AG10803 (cell line): Measurements from ENCODE around the gene CNNM2.

Source experiments
- DNase-seq: peaks from one replicate; pipeline ENCODE4 v3.0.0; 2010; ENCODE audit warnings: low read depth
- H3K4me3 ChIP-seq: 2 replicates; pipeline ENCODE4 v1.5.1; 2011; ENCODE audit warnings: mild to moderate bottlenecking, low read length, control low read depth
- TF ChIP-seq, protein P1 (sequence below): conservative IDR thresholded peaks from 2 replicates; pipeline ENCODE4 v1.5.1; 2011; ENCODE audit warnings: mild to moderate bottlenecking, low read length, control low read depth, inconsistent platforms

Gene CNNM2

GRCh38 chr10:103045961-103046360 lies 127.9 kb downstream of the CNNM2 start:
- no peak for DNase-seq
- H3K4me3 ChIP-seq, result no peak overlapping the region
- TF ChIP-seq, protein P1, sequence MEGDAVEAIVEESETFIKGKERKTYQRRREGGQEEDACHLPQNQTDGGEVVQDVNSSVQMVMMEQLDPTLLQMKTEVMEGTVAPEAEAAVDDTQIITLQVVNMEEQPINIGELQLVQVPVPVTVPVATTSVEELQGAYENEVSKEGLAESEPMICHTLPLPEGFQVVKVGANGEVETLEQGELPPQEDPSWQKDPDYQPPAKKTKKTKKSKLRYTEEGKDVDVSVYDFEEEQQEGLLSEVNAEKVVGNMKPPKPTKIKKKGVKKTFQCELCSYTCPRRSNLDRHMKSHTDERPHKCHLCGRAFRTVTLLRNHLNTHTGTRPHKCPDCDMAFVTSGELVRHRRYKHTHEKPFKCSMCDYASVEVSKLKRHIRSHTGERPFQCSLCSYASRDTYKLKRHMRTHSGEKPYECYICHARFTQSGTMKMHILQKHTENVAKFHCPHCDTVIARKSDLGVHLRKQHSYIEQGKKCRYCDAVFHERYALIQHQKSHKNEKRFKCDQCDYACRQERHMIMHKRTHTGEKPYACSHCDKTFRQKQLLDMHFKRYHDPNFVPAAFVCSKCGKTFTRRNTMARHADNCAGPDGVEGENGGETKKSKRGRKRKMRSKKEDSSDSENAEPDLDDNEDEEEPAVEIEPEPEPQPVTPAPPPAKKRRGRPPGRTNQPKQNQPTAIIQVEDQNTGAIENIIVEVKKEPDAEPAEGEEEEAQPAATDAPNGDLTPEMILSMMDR, result no peak

DNA sequence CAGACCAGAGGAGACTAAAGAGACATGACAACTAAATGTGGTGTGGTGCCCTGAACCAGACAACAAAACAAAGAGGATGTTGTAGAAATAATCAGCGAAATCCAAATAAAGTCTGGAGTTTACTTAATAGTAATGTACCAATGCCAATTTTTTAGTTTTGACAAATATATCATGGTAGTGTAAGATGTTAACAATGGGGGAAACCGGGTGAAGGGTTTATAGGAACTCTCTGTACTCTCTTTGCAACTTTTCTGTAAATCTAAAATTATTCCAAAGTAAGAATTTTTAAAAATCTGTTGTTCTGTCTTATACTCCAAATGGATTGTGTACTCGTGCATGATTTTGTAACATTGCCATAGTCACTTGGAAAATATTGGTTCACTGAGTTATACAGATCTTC lies 129.3 kb downstream of the CNNM2 start:
- no peak overlapping the region for H3K4me3 ChIP-seq
- TF ChIP-seq, protein P1, result no peak
- DNase-seq, result no peak

- DNase-seq, result no peak
- TF ChIP-seq, protein P1, result no peak
- H3K4me3 ChIP-seq, result no peak overlapping the region
These were observed 131.1 kb downstream of the CNNM2 start for GRCh38 chr10:103049237-103049636.

GRCh38 chr10:103053659-103054581 lies 135.8 kb downstream of the CNNM2 start:
- peak overlapping the region; percentile 51 for H3K4me3 ChIP-seq
- peak; percentile 87 for DNase-seq
- TF ChIP-seq, protein P1, result peak; percentile 62

DNA sequence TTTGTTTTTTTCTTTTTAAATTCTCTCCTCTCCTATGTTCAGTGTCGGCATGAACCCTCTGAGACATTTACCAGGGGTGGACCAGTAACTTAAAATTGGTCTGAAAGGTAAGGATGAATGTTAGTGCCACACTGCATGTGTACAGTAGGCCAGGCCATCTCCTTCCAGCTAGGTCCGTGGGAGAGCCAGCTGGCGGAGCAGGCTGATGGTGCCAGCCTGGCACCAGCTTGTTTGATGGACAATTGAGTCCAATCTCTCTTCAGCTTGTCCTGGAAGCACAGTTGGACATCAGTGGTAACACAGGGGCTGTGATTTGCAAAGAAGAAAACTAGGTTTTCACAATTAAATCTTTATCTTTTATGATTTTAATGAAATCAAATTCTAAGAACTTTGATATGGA lies 136.5 kb downstream of the CNNM2 start:
- no peak overlapping the region for H3K4me3 ChIP-seq
- TF ChIP-seq, protein P1, result no peak
- no peak for DNase-seq

DNA sequence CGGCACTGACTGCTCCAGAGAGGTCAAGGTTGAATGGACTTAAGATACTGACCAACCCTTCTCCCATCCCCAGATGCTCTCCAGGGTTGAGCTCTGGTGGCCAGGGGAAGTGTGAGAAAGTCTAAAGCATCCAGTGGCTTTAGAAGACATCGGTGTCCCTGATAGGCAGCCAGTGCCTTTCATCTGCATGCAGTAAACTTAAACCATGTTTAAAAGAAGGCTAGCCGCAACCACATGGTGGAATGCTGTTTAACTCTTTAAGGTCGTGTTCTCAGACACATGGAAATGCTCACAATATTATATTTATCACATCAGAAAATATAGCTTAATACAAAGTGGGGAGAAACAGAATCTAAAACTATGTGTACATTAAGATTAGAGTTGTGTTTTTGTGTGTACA lies 137.0 kb downstream of the CNNM2 start:
- no peak overlapping the region for H3K4me3 ChIP-seq
- TF ChIP-seq, protein P1, result no peak
- DNase-seq, result no peak

- no peak overlapping the region for H3K4me3 ChIP-seq
- TF ChIP-seq, protein P1, result no peak
- no peak for DNase-seq
These were observed 139.9 kb downstream of the CNNM2 start for GRCh38 chr10:103058034-103058433.
